ENCODE data around the gene MANF.

The MANF gene

GRCh38 chr3:51390246-51391074 lies 5.4 kb downstream of the MANF start:
- DNase-seq = no peak

- peak; percentile 97 to 98 for DNase-seq
Measured at GRCh38 chr3:51391075-51391565, 6.0 kb downstream of the MANF start, which contains the start of gene RBM15B. Gene RBM15B, plus strand, starts transcription at chr3:51391285. Its CDS starts 115 bp downstream, at chr3:51391400.

- peak in 1 of 2 donors; percentile 40 for DNase-seq
Measured at GRCh38 chr3:51391566-51392354, 6.7 kb downstream of the MANF start.

GRCh38 chr3:51392355-51393133 lies 7.5 kb downstream of the MANF start:
- no peak for DNase-seq

GRCh38 chr3:51393134-51393495 lies 8.0 kb downstream of the MANF start:
- DNase-seq = no peak

- no peak for DNase-seq
Measured at GRCh38 chr3:51393564-51393963, 8.5 kb downstream of the MANF start.

GRCh38 chr3:51394541-51394940 lies 9.4 kb downstream of the MANF start:
- no peak for DNase-seq

- no peak for DNase-seq
Measured at GRCh38 chr3:51395493-51396213, 10.6 kb downstream of the MANF start.

GRCh38 chr3:51396401-51396800 lies 11.3 kb downstream of the MANF start:
- no peak for DNase-seq

GRCh38 chr3:51397392-51397791 lies 12.3 kb downstream of the MANF start:
- DNase-seq = no peak

- no peak for DNase-seq
Measured at GRCh38 chr3:51398595-51399310, 13.7 kb downstream of the MANF start.

- peak; percentile 8 to 29 for DNase-seq
Measured at GRCh38 chr3:51400166-51400565, 15.1 kb downstream of the MANF start.

GRCh38 chr3:51401735-51402134 lies 16.6 kb downstream of the MANF start:
- DNase-seq = peak; percentile 82 to 85

- no peak for DNase-seq
Measured at GRCh38 chr3:51403675-51404074, 18.6 kb downstream of the MANF start.

- no peak for DNase-seq
Measured at GRCh38 chr3:51408021-51408420, 22.9 kb downstream of the MANF start.

GRCh38 chr3:51408813-51409212 lies 23.7 kb downstream of the MANF start:
- no peak for DNase-seq

- DNase-seq = no peak
Measured at GRCh38 chr3:51422211-51422610, 37.1 kb downstream of the MANF start.

- no peak for DNase-seq
Measured at GRCh38 chr3:51426921-51427320, 41.8 kb downstream of the MANF start.

- no peak for DNase-seq
Measured at GRCh38 chr3:51429138-51429537, 44.0 kb downstream of the MANF start.

GRCh38 chr3:51434110-51434509 lies 49.0 kb downstream of the MANF start:
- no peak for DNase-seq

- peak; percentile 49 to 55 for DNase-seq
Measured at GRCh38 chr3:51434746-51435327, 49.7 kb downstream of the MANF start.
